CD4-positive, alpha-beta T cell treated with Interleukin-17A for 4 hours (primary cell): ENCODE data around the gene POLR1C.
"Not testable (repeated sequence)": the region's sequence is repeated elsewhere in the genome, so short reads cannot be mapped to it uniquely, and the experiment has no call there.

Experiments used
- DNase-seq: peaks from one replicate; pipeline ENCODE4 v3.0.0-alpha.2; 2020; ENCODE audit warnings: mixed read lengths

POLR1C gene

DNA sequence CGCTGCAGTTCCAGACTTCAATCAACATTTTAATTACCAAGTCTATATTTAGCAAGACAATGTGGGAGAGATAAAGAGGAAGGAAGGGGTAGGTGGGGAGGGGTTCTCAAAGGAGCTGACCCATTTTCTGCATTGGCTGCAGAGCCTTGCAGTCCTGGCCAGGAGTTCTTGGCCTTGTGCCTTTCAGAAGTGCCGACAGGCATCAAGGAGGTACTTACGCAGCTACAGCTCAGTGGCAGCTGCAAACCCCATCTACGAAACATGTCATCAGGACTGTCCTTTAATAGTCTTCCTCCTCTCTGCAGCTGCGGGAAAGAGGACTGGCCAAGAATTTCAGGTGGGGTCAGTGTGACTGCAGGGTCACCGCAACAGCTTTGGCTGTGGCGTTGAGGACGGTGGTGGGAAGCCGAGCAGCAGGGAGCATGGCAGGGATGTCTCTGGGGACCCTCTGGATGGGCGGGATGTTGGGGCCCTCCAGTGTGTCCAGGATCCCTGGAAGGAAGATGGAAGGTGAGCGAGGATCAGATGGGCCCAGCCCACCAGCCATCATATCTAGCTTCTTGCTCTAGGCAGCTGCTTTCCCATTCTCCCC, 5.0 kb upstream of the POLR1C start:
- no peak for DNase-seq

DNA sequence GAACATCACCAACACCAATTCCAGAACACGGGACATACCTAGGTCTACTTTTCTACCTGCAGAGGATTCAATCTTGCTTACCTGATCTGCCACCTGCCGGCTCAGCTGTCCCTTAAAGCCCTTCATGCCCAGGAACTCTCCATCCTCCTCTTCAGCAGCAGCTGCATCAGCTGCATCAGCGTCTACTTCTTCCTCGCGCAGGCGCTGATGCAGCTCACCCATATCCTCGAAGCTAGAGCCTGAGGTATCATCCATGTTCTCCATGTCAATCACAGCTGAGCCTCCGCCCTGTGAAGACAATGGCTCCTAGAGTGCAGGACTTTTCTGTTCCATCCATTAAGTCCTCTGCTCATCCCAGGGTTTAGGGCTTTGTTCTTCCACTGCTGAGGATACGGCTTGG, 1.1 kb upstream of the POLR1C start:
- no peak for DNase-seq

DNA sequence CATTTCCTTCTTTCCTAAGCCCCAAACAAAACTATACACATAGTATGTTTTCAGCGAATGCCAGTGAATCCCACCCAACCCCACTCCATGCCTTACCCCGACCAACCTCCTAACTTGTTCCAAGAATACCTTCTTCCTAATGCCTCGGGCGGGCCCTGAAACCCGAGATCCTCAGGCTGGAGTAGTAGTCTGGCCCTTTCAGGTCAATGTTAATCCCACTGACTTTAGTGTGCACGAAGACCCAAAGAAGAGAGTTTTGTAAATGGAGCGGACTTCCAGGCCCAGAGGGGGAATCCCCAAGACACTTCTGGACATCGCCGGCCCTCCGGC, 557 bp upstream of the POLR1C start:
- DNase-seq: no peak

DNA sequence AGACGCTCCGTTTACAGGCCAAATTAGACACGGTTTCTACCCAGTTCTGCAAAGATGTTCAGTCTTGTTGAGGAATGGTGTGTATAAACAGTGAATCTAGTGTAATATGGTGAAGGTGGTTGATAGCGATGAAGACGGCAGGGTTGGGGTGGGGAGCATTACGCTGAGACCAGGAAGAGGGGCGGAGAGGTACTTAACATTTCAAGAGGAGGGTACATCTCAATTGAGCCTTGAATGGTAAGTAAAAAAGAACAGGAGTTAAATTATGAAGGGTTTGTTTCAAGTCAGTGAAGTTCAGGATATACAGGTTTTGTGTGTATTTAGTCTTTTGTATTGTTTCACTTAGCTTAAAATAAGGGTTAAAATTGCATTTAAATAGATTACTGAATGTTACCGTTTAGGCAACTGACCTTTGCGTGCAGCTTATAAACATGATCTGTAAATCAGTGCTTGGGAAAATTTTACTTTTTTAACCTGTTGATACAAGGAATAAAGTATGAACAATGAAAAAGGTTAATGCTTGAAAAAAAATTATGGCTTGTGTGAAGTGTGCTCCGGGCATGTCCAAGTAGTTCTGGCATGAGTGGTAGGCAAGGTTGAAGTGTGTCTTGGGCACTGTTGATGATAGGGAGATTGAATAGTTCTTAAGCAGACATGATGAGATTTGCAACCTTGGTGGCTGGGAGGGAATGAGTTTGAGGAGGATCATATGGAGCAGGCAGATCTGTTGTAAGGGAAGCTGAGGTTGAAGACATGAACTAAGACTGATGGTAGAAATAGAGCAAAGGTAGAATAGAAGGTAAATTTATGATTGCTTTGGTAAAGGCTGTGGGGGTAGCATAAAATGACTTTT, 842 bp downstream of the POLR1C start:
- no peak for DNase-seq

DNA sequence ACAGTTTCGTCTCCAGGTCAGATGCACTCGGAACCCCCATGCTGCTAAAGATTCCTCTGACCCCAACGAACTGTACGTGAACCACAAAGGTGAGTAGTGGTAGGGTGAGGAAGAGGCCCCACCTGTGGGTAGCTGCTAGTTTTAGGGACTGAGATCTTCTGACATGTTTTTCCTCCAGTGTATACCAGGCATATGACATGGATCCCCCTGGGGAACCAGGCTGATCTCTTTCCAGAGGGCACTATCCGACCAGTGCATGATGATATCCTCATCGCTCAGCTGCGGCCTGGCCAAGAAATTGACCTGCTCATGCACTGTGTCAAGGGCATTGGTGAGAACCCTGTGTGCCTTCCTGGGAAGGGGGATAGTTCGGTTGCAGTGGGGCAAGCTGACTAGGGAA, 3.2 kb downstream of the POLR1C start:
- no peak for DNase-seq

DNA sequence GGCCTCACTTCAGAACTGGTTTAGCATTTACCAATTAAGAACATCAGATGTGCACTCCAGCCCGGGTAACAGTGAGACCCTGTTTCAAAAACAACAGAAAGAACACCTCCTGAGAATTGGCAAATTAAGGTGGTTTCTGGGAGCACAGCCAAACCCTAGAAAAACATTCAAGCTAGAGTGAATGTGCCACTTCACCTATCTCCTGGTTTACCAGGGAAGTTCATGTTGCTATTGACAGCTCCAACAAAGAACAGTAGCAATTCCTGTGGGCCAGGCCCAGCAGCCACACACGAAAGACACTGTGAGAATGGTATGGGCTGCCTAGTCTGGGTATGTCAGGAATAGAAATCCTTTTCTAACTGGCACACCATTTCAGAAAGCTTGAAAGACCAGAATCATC, 4.9 kb downstream of the POLR1C start:
- DNase-seq: no peak

DNA sequence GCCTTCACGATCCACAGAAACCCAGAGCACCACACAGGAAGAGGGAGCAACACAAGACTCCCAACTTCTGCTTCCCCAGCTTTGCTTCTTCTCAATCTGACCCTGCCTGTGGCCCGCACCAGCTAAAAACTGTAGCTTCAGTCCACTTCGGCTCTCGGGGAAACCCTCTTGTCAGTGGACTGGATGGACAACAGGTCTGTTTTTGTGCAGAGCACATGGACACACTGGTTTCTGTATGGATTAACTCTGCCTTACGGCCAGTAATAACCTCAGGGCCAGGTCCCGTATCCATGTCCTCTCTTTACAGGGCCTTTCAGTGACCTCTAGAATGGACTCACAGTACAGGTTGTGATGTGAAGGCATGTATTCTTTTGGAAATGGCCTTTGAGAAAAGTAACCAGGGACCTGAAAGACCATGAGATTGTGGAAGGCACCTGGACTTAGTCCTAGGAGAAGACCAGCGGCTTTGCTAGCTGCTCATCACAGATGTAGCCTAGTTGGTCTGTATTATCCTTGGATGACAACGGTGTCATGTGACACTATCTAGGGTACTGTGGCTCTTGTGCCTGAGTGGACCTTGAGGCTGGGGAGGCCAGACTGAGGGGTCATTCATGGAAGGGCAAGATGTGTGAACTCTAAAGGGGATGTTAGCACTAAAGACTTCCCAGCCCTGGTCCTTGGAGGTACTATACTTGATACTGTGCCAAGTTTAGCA, 5.8 kb downstream of the POLR1C start:
- no peak for DNase-seq

DNA sequence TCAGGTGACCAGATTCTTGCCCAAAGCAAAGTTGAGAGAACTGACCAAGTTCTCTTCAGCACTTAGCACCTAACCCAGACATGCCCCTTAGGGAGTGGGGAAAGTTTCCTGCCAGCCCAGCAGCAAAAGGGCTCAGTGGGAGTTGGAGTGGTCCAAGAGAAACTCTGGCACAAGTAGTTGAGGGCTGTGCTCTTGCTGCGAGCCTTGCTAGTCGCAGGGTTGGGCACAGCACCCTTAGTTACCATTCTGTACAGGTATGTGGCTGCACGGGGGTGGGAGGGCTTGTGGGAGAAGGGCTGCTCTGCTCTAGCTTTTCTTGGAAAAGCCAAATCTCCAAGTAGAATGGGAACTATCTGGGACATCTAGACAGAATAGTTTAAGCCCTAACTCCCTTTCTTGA, 6.4 kb downstream of the POLR1C start:
- DNase-seq: no peak

DNA sequence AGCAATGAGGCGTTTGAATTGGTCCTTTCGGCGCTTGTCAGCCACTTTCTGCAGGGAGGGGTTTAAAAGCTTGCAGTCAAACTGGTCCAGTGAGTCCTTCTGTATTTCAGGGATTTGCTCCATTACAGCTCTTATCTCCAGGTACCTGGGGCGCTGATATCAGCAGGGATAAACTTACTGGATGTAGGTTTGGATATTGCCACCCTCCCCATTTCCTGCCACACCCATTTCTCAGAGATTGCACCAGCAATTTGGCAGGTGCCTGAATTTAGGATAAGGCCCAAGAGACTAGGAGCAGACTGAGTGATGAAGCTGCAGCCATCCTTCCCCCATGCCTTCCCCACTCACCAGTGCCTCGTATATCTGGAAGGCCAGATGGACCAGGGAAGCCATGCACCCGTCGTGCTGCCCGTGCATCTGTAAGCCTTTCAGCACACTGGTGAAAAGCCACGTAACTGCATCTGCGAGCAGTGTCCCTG, 7.6 kb downstream of the POLR1C start:
- no peak for DNase-seq

DNA sequence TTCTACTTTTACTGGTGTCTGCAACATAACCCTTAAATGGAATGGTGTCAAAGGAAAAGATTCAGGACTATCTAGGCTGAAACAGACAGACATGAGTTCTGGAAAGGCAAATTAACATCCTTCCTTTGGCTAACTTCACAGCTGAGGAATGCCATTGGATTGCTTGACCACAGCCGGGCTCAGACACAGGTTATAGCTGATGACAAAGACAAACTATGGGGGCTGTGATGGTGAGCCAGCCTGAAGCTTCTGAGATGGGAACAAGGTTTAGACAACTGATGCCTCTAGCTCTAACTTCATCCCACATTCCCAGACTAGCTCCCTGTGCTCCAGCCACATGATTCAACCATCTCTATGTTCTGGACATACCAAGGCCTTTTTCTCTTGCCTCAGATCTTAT, 15.3 kb downstream of the POLR1C start:
- no peak for DNase-seq

DNA sequence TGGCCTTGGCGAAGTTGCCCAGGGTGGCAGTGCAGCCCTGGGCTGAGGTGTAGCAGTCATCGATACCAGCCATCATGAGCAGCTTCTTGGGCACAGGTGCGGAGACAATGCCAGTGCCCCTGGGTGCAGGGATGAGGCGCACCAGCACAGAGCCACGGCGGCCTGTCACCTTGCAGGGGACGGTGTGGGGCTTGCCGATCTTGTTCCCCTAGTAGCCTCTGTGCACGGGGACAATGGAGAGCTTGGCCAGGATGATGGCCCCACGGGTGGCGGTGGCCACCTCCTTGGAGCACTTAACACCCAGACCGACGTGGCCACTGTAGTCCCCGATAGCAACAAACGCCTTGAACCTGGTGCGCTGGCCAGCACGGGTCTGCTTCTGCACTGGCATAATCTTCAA, 22.1 kb downstream of the POLR1C start:
- not testable (repeated sequence) for DNase-seq

DNA sequence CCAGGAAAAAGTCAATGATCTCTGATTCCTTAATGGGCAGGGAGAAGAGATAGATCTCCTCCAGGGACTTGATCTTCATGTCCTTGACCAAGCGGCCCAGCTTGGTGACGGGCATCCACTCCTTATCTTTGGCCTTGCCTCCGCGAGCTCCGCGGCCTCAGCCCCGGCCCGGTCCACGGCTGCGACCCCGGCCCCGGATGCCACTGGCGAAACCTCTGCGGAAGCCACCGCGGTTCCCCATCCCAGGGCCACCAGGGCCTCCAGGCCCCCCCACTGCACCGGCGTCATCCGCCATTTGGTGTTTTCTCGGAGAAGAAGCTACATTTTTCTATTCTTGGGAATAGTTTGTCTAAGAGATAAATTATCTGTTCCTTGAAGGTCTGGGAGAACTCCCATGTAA, 22.5 kb downstream of the POLR1C start:
- not testable (repeated sequence) for DNase-seq

DNA sequence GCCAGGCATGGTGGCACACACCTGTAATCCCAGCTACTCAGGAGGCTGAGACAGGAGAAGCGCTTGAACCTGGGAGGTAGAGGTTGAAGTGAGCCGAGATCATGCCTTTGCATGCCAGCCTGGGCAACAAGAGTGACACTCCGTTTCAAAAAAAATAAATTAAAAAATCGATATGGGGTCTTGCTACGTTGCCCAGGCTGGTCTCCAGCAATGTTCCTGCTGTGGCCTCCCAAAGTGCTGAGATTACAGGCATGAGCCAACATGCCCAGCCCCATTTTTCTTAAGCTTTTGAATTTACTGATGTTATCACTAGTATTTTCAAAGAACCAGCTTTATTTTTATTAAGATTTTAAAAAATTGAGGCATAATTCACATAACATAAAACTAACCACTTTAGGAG, 23.6 kb downstream of the POLR1C start:
- DNase-seq: no peak

DNA sequence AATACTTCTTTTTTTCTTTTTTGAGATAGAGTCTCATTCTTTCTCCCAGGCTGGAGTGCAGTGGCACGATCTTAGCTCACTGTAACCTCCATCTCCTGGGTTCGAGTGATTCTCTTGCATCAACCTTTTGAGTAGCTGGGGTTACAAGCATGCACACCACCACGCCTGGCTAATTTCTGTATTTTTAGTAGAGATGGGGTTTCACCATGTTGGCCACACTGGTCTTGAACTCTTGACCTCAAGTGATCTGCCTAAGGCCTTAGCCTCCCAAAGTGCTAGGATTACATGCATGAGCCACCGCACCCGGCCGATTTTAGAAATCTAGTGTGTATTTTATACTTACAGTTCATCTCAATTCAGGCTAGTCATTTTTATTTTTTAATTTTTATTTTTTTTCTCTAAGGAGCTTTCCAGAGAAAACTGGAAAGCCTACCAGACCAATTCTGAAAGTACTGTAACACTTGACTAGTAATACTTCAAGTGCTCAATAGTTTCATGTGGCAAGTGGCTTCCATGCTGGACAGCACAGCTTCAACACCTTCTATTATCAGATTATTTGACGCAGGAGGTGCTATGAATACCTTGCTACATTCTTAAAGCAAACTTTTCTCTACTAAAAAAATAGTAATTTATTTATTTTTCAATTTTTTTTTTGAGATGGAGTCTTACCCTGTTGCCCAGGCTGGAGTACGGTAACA, 25.0 kb downstream of the POLR1C start:
- no peak for DNase-seq

DNA sequence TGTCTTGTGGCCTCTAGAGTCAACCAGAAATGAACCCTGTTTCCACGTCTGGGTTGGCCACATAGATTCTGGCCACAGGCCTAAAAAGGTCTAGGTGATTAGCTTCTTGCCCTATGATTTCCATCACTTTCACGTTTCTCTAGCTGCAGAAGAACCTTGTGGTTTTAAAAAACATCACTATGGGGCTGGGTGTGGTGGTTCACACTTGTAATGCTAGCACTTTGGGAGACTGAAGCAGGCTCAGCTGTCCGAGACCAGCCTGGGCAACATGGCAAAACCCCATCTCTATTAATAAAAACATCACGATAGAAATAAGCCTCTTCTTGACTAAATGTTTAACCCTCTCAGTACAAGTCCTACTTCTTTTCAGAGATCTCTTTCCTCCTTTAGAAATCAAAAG, 27.6 kb downstream of the POLR1C start:
- no peak for DNase-seq

DNA sequence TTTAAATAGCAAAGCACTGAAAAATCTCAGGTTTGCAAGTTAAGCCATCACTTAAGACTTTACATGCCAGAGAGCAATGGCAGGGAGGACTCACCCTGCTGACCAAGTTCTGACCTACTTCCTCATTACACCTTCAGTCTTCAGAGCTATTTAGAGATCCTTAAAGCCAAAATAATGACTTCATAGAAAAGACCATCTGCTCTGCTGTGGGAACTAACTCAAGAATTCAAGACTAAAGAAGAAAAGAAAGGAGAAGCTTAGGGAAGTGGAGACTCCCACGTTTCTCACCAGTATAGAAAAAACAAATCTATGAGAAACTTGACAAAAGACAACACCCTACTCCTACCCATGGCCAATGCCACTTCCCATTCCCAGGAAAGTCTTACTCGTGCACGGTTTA, 30.3 kb downstream of the POLR1C start:
- DNase-seq: no peak

DNA sequence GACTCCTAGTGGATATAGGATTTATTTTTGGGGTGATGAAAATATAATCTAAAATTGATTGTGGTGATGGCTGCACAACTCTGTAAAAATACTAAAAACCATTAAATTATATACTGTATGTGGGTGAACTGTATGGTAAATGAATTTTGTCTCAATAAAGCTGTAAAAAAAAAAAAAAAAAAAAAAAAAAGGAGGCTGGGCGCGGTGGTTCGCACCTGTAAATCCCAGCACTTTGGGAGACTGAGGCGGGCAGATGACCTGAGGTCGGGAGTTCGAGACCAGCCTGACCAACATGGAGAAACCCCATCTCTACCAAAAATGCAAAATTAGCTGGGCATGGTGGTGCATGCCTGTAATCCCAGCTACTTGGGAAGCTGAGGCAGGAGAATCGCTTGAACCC, 40.7 kb downstream of the POLR1C start:
- DNase-seq: not testable (repeated sequence)

DNA sequence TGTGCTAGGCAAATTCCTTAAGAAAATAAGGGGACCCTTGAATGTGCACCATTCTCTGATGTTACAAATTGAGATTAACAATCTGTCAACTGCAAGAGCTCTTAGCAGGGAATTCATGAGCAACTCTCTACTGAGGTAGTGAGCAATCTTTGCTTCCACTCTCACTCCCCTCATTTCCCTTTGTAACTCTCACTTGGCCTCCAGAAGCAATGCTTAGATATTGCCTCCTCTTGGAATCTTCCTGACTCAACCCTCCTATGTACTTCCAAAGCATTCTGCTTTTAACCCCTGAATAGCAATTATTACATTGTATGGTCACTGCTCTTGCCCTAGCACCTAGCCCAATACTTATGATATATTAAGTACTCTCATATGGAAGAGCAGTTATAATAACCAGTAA, 42.4 kb downstream of the POLR1C start:
- DNase-seq: no peak

DNA sequence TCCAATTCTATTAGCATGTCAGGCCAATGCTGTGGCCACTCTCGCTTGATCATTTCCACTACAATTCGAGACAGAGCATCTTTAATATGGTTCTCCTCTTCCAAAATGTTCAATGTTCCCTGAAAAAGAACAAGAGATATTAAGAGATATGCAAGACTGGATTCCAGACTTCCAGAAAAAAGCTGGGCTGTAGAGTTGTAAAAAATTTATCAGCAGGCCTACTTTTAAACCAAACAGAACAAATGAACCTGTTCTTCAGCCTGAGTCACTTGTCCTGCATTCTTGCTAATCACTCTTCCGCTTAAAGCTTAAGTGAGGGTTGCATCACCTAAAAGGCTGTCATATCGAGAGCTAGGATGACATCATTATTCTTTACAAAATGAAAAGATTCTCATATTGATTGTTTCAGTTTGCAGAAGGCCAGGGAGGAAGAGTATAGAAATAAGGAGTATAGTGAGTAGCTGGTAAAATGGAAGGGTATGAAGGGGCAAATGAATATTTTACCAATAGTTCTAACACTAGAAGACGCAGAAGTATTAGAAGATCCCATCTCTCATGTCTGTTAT, 54.1 kb downstream of the POLR1C start:
- DNase-seq: no peak
